ENCODE measurements around the gene STX1B.
A peak's percentile ranks its signal among the peaks of the same experiment; 100 is the strongest.
"Not testable (repeated sequence)": the region's sequence is repeated elsewhere in the genome, so short reads cannot be mapped to it uniquely, and the experiment has no call there.

STX1B gene

DNA sequence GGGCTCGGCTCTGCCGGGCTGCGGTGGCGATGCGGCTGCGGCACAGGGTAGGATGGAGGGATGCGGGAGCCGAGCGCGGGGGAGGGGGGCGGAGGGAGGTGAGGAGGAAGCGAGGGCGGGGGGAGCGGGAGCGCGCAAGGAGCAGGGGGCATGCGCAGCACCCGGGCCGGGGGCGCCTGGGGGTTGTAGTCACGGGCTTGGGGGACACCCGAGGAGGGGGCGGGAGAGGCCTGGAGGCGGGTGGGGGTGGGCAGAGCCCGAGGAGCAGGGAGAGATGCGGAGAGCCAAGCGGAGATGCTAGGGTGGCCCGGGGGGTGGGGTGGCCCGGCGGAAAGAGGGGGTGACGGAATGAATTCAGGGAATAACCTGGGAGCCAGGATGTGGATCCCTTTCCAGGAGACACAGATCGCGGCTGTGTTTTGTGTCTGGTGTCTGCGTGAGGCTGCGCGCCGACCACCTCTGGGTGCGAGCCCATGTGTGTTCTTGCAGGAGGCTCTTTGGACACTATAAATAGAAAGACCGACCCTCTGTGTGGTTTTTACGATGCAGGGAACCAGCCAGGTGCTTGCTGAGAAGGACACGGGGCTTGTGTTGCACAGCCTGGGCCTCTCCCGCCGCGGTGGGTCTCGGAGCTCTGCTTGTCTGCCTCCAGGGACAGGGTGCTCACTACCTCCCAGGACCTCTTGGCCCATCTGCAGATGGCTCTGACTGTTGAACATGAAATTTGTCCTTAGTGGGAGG, at the start of gene STX1B:
Gene STX1B (minus strand): TSS at position 54 of the 741 bp plus-strand sequence. CDS start 242 bp downstream, outside the sequence.
- no peak for DNase-seq

DNA sequence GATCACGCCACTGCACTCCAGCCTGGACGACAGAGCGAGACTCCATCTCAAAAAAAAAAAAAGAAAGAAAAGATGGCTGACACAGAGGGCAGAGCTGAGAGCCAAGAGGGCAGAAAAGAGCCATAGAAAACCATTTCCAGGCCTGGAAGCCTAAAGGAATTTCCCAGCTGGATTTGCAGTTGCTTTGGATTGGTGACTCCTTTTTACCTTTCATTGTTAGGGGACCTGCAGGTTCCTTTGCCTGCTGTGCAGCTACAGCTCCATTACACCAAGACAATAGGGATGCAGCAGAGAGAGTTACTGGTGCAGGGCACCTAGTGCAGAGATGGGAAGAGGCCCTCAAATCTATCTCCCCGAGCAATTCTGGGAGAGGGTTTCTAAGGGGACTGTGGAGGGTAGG, 45.2 kb upstream of the STX1B start:
- no peak for DNase-seq

DNA sequence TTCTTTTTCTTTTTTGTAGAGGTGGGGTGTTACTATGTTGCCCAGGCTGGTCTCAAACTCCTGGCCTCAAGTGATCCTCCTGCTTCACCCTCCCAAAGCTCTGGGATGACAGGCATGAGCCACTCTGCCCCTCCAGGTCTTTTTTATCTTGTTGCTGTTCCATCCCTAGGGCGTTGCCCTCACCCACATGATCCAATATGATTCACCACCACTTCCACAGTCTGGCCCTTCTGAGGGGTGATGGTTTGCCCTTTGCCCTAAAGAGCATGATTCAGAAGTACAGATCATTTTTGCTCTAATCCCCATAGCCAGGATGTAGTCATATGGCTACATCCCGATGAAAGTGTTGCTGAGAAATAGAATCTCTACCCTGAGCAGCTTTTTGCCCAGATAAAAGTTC, 41.7 kb upstream of the STX1B start:
- DNase-seq = no peak

DNA sequence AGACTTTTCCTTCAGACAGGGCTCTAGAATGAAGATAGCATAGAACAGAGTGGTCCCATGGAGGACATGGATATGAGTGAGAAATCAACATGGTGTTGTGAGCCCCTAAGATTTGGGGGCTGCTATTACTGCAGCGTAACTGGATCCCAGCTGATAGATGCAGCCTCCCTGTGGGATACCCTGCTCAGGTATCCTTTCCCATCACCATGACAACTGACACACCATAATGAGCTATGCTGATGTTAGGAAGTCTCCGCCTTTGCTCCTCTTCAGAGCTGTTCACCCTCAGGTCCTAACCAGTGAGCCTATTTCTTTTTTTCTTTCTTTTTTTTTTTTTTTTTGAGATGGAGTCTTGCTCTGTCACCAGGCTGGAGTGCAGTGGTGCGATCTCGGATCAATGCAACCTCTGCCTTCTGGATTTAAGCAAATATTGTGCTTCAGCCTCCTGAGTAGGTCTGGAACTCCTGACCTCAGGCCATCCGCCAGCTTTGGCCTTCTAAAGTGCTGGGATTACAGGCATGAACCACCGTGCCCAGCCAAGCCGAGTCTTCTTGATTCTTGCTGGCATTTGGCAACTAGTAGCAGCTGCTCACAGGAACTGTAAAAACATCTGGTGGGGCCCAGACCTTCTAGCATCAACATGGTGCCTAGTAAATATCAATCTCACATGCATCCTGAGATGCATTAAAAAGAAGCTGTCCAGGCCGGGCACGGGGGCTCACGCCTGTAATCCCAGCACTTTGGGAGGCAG, 40.0 kb upstream of the STX1B start:
- DNase-seq = no peak

DNA sequence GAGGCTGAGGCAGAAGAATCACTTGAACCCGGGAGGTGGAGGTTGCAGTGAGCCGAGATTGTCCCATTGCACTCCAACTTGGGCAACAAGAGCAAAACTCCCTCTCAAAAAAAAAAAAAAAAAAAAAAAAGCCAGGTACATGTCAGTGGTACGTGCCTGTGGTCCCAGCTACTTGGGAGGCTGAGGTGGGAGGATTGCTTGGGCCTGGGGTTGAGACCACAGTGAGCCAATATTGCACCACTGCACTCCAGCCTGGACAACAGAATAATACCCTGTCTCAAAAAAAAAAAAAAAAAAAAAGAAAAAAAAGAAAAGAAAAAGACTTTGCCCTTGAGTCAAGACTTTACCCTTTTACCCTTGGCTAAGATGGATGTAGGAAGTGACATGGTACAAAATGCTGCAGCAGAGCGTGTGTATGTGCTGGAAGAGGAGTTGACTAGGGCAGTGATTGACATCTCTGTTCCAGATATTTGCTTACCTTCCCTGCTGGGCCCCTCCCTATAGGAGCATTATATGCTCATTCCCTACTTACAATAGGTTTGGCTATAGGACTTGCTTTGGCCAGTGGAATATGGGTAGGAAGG, 33.6 kb upstream of the STX1B start:
- no peak for DNase-seq

DNA sequence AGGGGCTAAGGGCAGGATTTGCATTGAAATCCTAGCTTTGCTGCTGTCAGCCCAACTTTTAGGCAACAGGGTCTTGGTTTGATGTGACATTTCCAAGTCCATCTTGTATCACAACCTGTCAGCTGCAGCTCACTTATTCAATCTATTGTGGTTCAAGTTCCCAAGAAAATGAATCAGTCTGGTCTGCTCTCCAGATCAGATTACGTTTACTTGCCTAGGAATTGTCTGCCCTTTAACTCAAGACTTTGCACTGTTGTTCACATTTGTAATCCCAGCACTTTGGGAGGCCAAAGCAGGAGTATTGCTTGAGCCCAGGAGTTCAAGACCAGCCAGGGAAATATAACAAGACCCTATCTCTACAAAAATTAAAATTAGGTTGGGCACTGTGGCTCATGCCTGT, 32.9 kb upstream of the STX1B start:
- no peak for DNase-seq

DNA sequence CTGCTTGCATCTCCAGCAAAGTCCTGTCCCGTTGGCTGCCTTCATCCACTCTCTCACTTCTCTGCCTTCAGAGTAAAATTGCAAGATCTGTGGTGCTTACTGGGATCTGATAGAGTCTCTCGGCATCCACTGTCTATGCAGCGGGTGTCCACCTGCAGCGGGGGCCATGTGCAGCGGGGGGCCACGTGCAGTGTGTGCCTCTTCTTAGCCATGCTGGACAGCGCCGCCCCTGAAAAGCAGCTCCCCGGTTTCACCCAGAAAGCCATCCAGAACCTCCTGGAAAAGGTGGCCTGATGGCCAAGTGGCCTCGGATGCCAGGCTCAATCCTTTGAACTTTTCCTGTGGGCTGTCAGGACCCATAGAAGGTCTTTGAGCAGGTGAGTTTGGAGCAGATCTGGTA, 32.4 kb upstream of the STX1B start:
- DNase-seq = no peak

DNA sequence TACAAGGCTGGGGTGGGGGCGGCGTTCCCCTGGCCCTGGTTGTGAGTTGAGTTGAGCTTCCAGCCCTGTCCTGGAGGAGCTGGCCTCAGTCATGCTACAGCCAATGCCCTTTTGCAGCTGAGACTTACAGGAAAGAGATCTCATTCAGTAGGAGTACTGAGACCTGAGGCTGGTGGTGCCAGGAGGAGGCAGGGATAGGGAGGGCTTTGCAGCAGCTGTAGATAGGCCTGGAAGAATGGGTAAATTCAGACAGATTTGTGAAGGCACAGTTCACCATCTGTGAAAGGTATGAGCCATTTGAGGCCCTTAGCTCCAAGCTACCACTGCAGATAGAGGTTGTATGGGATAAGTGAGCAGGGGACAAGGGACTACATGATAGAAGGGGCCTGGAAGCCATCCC, 28.6 kb upstream of the STX1B start:
- DNase-seq = no peak

DNA sequence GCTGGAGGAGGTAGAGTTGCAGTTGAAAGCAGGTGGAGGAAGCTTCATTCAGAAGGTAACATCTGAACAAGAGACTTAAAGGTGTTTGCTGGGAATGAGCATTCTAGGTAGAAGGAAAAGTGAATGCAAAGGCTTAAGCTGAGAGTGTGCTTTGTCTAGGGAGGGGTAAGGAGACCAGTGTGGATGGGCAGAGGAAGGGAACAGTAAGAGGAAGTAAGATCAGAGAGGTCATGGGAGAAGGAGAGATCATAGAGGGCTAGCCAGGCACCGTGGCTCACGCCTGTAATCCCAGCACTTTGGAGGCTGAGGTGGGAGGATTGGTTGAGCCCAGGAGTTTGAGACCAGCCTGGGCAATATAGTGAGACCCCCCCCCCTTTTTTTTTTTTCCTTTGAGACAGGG, 26.3 kb upstream of the STX1B start:
- DNase-seq = no peak

DNA sequence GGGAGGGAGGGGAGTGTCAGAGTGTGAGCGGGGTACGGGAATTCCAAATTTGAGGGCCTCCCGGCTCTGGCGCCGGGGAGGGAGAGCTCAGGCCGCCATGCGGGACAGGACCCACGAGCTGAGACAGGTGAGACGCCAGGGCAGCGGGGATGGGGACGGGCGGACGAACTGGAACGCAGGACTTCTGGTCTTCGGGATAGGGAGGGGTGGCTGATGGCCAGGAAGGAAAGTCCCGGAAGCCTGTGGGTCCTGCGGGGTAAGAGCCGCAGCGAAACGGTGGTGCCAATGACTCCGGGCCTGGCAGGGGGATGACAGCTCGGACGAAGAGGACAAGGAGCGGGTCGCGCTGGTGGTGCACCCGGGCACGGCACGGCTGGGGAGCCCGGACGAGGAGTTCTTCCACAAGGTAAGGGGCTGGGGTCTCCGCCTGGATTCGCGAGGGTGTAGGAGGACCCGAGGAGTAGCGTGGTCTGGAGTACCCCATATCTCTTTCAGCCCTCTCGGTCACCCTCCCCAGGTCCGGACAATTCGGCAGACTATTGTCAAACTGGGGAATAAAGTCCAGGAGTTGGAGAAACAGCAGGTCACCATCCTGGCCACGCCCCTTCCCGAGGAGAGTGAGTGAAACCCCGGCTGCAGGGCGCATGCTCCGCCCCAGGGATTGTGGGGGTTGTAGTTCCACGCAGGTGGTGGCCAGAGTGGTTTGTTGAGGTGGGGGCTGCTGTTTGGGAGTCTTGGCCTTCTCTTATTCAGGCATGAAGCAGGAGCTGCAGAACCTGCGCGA, 23.5 kb upstream of the STX1B start:
- peak; percentile 66 for DNase-seq

DNA sequence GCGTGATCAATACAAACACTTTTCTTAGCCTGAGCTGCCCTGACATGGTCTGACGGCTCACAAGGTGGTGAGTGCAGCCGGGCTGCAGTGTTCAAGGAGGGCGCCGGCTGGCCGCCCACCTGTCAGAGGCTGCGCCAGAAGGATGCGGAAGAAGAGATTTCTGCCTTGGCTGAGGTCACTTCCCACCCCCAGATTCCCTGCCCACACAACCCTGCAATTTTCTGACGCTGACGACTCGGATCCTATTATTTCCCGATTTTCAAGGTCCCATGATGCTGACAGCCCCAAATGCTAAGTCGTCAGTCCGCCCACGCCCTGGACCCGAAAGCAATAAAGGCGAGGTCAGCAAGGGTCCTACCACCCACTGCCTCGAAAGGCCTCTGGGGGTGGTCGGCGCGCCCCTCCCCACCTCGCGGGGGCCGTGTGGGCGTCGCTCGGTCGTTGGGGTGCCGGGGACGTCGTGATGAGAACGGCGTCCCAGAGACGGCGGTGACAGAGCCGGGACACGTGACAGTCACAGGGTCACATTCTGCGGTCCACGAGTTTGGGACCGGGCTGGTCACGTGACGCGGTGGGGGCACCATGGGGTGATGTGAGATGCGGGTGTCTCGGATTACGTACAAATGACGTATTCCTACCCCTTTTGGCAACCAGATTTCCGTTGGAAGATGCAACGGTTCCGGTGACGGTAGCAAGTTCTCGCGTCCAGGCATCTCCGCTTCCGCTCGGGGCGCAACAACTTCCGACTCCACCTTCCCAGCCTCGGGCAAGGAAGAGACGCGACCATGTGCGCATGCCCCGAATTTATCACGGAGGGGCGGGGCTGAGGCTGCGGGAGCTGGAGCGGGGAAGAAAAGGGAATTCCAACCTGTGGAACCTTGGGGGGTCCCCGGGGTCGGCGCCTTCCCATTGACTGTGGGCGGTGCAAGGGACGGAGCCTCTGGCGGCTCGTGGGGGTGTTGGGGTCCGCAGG, 22.6 kb upstream of the STX1B start, which contains the start of gene STX4:
Gene STX4 (plus strand): TSS at position 823 of the 973 bp plus-strand sequence. CDS start 248 bp downstream, outside the sequence.
- DNase-seq = peak; percentile 94

DNA sequence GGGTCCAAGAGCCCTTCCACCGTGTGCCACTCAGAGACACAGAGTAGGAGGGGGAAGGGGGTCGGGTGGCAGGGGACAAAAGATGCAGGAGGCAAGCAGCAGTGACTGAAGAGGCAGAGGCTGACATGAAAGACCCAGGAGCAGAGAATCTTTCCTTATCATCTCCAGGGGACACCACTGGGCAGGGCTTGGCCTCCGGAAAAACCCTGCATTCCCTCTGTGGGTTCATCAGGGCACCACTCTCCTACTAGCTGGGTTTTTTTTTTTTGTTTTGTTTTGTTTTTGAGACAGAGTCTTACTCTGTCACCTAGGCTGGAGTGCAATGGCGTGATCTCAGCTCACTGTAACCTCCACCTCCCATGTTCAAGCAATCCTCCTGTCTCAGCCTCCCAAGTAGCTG, 20.8 kb upstream of the STX1B start:
- DNase-seq = no peak

DNA sequence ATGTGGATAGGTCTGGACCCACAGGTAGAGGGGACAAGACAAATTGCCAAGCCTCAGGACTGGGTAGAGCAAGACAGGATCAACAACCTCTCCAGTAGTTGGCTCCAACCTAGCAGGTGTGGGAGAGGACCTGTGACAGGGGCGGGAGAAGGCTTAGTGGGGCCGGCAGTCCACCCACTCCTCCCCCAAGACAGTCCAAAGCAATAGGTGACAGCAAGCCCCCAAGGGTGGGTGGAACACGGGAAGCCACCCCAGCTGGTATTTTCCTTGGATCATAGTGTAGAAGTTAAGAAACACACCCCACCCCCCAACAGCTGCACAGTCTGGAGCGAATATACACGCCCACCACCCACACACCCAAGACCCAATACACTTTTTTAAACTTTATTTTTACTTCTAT, 18.8 kb upstream of the STX1B start:
- no peak for DNase-seq

DNA sequence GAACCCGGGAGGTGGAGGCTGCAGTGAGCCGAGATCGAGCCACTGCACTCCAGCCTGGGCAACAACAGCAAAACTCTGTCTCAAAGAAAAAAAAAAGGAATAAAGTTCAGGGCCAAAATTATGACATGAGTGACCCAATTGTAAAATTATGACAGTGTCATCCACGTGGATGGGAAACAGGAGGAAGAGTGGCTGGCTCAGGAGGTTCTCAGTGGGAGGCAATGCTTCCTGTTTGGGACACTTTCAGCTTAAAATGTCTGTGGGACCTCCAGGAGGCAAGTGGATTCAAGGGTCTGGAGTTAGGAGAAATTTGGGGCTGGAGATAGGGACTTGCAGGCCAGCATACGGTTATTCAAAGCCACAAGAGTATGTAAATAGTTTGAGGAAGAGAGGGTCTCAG, 14.9 kb upstream of the STX1B start:
- no peak for DNase-seq

DNA sequence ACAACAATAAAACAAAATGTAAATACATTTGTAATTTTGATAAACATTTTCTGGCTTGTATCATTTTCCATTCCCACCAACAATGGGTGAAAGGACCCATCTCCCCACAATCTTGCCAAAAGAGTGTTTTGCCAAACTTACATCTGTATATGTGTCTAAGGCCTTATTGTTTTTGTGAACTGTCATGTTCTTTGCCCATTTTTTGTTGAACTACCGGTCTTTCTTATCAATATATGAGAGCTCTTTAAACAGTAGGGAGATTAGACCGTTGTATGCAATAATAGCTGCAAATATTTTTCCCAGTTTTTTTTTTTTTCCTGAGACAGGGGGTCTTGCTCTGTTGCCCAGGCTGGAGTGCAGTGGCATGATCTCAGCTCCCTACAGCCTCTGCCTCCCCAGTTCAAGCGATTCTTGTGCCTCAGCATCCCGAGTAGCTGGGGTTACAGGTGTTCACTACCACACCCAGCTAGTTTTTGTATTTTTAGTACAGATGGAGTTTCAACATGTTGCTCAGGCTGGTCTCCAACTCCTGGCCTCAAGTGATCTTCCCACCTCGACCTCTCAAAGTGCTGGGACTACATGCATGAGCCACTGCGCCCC, 13.3 kb upstream of the STX1B start:
- no peak for DNase-seq

DNA sequence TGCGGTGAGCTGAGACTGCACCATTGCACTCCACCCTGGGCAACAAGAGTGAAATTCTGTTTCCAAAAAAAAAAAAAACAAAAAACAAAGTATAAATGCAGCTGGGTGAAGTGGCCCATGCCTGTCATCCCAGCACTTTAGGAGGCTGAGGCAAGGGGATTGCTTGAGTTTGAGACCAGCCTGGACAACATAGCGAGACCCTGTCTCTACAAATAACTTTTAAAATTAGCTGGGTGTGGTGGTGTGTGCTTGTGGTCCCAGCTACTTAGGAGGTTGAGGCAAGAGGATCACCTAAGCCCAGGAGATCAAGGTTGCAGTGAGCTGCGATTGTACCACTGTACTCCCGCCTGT, 12.8 kb upstream of the STX1B start:
- DNase-seq = no peak

DNA sequence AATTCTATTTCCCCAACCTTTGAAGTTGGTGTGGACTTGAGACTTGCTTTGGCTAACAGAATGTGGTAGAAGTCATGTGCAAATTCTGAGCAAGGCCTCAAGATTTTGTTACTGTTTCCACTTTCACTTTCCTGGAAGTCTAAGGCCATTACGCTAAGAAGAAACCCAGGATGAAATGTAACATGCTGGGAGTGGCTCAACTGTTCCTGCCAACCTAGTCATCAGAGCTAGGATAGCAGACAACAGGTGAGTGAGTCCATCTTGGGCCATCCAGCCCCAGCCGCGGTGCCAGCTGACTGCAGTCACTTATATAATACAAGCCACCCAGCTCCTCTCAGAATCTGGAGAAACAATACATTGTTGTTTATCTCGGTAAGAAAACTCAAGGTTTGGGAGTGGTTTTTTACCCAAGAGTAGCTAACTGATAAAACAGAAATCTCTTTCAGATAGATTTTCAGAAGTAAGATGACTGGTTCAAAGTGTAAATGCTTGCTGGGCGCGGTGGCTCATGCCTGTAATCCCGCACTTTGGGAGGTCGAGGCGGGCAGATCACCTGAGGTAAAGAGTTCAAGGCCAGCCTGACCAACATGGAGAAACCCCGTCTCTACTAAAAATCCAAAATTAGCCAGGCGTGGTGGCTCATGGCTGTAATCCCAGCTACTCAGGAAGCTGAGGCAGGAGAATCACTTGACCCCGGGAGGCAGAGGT, 12.3 kb upstream of the STX1B start:
- DNase-seq = no peak

DNA sequence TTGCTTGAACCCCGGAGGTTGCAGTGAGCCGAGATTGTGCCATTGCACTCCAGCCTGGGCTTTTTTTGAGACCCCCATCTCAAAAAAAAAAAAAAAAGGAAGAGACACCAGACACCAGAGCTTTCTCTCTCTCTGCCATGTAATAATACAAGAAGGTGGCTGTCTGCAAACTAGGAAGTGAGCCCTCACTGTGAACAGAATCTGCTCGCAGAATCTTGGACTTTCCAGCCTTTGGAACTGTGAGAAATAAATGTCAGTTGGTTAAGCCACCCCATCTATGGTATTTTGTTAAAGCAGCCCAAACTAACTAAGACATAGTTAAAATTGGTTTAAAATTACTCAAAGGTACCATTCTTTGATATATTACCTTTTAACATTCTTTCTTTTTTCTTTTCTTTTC, 10.1 kb upstream of the STX1B start:
- no peak for DNase-seq

DNA sequence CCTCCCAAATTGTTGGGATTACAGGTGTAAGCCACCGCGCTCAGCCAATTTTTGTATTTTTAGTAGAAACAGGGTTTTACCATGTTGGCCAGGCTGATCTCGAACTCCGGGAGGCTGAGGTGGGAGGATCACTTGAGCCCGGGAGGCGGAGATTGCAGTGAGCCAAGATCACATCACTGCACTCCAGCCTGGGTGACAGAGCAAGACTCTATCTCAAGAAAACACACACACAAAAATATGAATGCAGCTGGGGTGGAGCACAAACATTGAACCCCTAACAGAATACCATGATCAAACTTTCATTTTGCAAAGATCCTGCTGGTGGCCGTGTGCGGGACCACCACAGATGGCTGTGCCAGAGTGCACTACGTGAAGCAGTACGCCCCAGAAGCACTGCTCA, 7.3 kb upstream of the STX1B start:
- DNase-seq = not testable (repeated sequence)

DNA sequence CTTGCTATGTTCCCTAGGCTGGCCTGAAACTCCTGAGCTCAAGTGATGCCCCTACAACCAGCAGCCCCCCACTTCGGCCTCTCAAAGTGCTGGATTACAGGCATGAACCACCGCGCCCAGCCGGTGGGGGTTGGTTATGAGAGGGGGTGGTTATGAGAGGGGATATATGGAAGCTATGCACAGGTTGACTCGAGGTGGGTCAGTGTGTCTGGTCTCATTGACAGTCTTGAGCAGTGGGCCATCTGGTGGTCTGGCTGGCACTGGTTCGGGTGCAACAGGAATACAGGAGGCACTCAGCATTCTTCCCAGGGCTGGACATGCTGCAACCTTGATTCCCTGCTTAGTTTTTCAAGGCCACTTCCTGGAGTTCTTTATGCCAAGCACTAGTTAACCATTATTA, 5.6 kb upstream of the STX1B start:
- DNase-seq = no peak

DNA sequence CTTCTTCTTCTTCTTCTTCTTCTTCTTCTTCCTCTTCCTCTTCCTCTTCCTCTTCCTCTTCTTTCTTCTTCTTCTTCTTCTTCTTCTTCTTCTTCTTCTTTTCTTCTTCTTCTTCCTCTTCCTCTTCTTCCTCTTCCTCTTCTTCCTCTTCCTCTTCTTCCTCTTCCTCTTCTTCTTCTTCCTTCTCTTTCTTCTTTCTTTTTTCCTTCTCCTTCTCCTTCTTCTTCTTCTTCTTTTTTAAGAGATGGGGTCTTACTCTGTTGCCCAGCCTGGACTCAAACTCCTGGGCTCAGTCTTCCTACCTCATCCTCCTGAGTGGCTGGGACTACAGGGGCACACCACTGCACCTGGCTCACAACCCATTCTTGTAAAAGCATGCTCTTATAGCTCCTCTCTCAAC, 2.9 kb upstream of the STX1B start:
- DNase-seq = not testable (repeated sequence)

All from NCI-H774 (cell line).